Measurements from ENCODE around the gene FOXK2. TPM values are rescaled to one million over a fixed set of nuclear protein-coding genes. Genes with fewer than 3 reads are reported as not detected.

FOXK2 gene
- total RNA-seq, 2 experiments from 2014 or later = 32.5 to 33.7 TPM

GRCh38 chr17:82613283-82614094, 94.0 kb downstream of the FOXK2 start:
- POLR2A ChIA-PET = no interaction called here
- Histone ChIP-seq H3K4me3 (ENCODE audit: low read length) (no peak overlapping the region), H3K4me1 (ENCODE audit: insufficient read depth, low read length) (no peaks in the 10 kb centered on the region), H3K9me3 (ENCODE audit: control insufficient read depth in 1 of 2, insufficient read depth in 1 of 2, low read length in 2 of 2) (no peaks in the 10 kb centered on the region), H3K27me3 (ENCODE audit: control insufficient read depth in 1 of 2, insufficient read depth in 2 of 2, low read length in 2 of 2) (no peaks in the 10 kb centered on the region), H3K36me3 (ENCODE audit: insufficient read depth, low read length) (peaks cover 54% of the 10 kb centered on the region), H3K27ac (ENCODE audit: low read depth in 1 of 2, low read length in 2 of 2) (no peak overlapping the region)
- H3K9me3 Mint-ChIP-seq = no peaks in the 10 kb centered on the region
- no peak for TF ChIP-seq CTCF (IDR thresholded peaks at IDR 0.05)
- CTCF ChIA-PET = no interaction called here
- ATAC-seq (ENCODE audit: poor library complexity) (no peak), DNase-seq (no peak)
- no peaks in the 10 kb centered on the region for H3K27me3 Mint-ChIP-seq
- H3K36me3 Mint-ChIP-seq (ENCODE audit: low read depth) = peaks cover 68% of the 10 kb centered on the region
- no peak overlapping the region for H3K4me3 Mint-ChIP-seq
- H3K27ac Mint-ChIP-seq = no peak overlapping the region
- intact Hi-C loops (cut with DNase I, micrococcal nuclease) = no loop called here
- H3K4me1 Mint-ChIP-seq (ENCODE audit: low read depth) = peaks cover 4% of the 10 kb centered on the region

- no peaks in the 10 kb centered on the region for H3K27me3 Mint-ChIP-seq
- no peaks in the 10 kb centered on the region for H3K9me3 Mint-ChIP-seq
- Histone ChIP-seq H3K27me3 (ENCODE audit: control insufficient read depth in 1 of 2, insufficient read depth in 2 of 2, low read length in 2 of 2) (no peaks in the 10 kb centered on the region), H3K4me3 (ENCODE audit: low read length) (no peak overlapping the region), H3K9me3 (ENCODE audit: control insufficient read depth in 1 of 2, insufficient read depth in 1 of 2, low read length in 2 of 2) (no peaks in the 10 kb centered on the region), H3K4me1 (ENCODE audit: insufficient read depth, low read length) (no peaks in the 10 kb centered on the region), H3K27ac (ENCODE audit: low read depth in 1 of 2, low read length in 2 of 2) (no peak overlapping the region), H3K36me3 (ENCODE audit: insufficient read depth, low read length) (peaks cover 60% of the 10 kb centered on the region)
- intact Hi-C loops (cut with DNase I, micrococcal nuclease) = no loop called here
- peaks cover 70% of the 10 kb centered on the region for H3K36me3 Mint-ChIP-seq (ENCODE audit: low read depth)
- H3K4me1 Mint-ChIP-seq (ENCODE audit: low read depth) = peaks cover 4% of the 10 kb centered on the region
- no peak overlapping the region for H3K27ac Mint-ChIP-seq
- H3K4me3 Mint-ChIP-seq = no peak overlapping the region
- CTCF ChIA-PET = no interaction called here
- POLR2A ChIA-PET = no interaction called here
- ATAC-seq (ENCODE audit: poor library complexity) (no peak), DNase-seq (no peak)
- TF ChIP-seq CTCF (IDR thresholded peaks at IDR 0.05) = no peak
These were observed 94.6 kb downstream of the FOXK2 start for GRCh38 chr17:82614095-82614631.

GRCh38 chr17:82615084-82616020, 95.8 kb downstream of the FOXK2 start:
- DNase-seq (no peak), ATAC-seq (ENCODE audit: poor library complexity) (no peak)
- Histone ChIP-seq H3K27ac (ENCODE audit: low read depth in 1 of 2, low read length in 2 of 2) (no peak overlapping the region), H3K9me3 (ENCODE audit: control insufficient read depth in 1 of 2, insufficient read depth in 1 of 2, low read length in 2 of 2) (no peaks in the 10 kb centered on the region), H3K27me3 (ENCODE audit: control insufficient read depth in 1 of 2, insufficient read depth in 2 of 2, low read length in 2 of 2) (no peaks in the 10 kb centered on the region), H3K4me3 (ENCODE audit: low read length) (no peak overlapping the region), H3K4me1 (ENCODE audit: insufficient read depth, low read length) (no peaks in the 10 kb centered on the region), H3K36me3 (ENCODE audit: insufficient read depth, low read length) (peaks cover 62% of the 10 kb centered on the region)
- H3K36me3 Mint-ChIP-seq (ENCODE audit: low read depth) = peaks cover 69% of the 10 kb centered on the region
- no peak overlapping the region for H3K27ac Mint-ChIP-seq
- ChIA-PET POLR2A (interaction anchor here (1.2 kb wide), 1 partner anchor 11 kb away, joined by 3 read pairs; no protein-coding TSS in a partner anchor), CTCF (no interaction called here)
- intact Hi-C loops (cut with DNase I, micrococcal nuclease) = no loop called here
- H3K4me1 Mint-ChIP-seq (ENCODE audit: low read depth) = no peaks in the 10 kb centered on the region
- H3K27me3 Mint-ChIP-seq = no peaks in the 10 kb centered on the region
- TF ChIP-seq CTCF (IDR thresholded peaks at IDR 0.05) = no peak
- no peaks in the 10 kb centered on the region for H3K9me3 Mint-ChIP-seq
- H3K4me3 Mint-ChIP-seq = no peak overlapping the region

Data from CD4-positive, alpha-beta T cell (primary cell).